ENCODE results near the gene FGL2.
"Not testable (repeated sequence)": the region's sequence is repeated elsewhere in the genome, so short reads cannot be mapped to it uniquely, and the experiment has no call there.

FGL2 gene

DNA sequence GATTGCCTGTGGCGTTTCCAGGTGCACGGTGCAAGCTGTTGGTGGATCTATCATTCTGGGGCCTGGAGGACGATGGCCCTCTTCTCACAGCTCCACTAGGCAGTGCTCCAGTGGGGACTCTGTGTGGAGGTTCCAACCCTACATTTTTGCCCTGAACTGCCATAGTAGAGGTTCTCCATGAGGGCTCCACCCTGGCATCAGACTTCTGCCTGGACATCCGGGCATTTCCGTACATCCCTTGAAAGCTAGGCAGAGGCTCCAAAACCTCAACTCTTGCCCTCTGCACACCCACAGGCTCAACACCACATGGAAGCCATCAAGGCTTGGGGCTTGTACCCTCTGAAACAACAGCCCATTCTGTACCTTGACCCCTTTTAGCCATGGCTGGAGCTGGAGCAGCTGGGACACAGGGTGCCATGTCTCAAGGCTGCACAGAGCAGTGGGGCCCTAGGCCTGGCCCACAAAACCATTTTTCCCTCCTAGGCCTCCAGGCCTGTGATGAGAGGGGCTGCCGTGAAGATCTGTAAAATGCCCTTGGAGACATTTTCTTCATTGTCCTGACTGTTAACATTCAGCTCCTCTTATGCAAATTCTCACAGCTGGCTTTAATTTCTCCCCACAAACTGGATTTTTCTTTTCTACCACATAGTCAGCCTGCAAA, 10.0 kb upstream of the FGL2 start:
- DNase-seq, result no peak

- no peak for DNase-seq
These were observed 8.8 kb upstream of the FGL2 start for GRCh38 chr7:77208416-77208815.

DNA sequence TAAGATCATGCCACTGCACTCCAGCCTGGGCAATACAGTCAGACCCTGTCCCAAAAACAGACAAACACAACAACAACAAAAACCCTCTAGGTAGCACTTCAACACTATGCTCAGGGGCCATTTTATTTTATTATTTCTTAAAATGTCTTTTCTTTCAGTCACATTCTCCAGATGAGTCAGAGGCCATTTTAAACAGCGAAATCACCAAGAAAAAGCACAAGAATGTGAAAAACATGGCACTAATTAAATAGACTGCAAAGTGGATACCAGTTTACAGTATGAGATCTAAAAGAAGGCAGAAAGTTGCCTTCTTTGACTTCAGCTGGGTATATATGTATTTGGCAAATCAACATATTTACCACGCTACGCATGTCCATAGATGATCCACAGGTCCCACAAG, 6.1 kb upstream of the FGL2 start:
- no peak for DNase-seq

DNA sequence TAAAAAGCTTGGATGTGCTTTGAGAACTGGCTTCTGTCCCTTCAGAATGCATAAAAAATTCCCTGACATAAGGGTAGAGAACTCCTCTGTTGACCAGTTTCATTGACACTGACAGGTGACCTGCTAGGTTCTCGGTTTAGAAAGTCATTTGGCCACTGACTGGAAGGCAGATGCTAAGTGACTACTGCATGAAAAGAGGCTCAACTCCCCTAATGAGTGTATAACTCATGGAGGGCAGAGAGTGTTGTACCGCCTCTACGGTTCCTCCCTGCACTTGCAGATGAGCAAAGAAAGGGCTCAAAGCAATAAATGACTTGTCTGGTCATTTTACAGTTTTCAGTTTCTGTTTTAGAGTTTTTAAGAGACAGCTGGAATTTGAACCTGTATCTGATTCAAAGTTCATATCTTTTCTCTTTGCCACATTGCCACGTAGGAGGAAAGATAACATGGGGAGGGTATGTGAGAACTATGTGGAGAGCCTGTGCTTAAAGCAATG, 2.9 kb upstream of the FGL2 start:
- DNase-seq, result no peak

DNA sequence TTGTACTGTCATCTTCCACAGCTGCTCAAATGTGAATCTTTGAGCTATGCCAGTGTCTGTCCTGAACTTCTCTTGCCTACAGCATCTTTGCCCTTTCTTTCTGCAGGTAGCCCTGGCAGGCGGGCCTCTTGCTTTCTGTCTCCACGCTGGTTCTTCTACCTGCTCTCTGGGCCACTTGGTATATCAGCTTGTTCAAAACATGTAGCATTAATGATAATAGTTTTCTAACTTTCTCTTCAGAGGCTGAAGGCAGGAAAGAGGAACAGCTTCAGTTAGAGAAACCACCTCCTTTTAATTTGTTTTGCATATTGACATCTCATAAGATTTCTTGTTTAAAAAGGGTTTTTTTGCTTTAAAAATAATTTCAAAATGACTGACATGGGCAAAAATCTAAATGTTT, 923 bp upstream of the FGL2 start:
- DNase-seq, result no peak

GRCh38 chr7:77197141-77197540, 2.5 kb downstream of the FGL2 start:
- no peak for DNase-seq

- DNase-seq, result no peak
These were observed 10.7 kb downstream of the FGL2 start for GRCh38 chr7:77188731-77189437.

DNA sequence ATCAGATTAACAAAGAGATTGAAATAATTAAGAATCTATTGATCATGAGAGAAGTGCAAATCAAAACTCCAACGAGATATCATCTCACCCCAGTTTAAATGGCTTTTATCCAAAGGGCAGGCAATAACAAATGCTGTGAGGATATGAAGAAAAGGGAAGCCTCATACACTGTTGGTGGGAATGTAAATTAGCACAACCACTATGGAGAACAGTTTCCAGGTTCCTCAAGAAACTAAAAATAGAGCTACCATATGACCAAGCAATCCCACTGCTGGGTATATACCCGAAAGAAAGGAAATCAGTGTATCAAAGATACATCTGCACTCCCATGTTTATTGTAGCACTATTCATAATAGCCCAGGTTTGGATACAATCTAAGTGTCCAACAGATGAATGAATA, 13.8 kb downstream of the FGL2 start:
- no peak for DNase-seq

- no peak for DNase-seq
These were observed 14.6 kb downstream of the FGL2 start for GRCh38 chr7:77184990-77185389.

DNA sequence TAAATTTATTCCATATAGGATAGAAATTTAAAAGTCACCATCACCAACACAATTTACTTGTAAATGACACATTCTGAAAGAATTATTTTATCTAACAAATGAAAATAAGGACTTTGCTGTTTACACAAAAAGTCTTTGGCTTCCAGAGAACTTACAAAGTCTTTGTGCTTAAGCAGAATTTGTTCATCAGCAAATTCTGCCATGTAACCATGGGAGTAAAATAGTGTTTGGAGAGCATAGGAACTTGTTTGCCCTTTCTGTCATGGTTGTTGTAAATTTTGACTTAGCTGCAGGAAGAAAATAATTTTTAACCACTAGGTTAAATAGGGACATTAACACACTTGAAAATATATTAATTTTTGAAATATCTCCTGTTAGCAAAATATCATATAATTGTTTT, 15.2 kb downstream of the FGL2 start:
- DNase-seq, result no peak

DNA sequence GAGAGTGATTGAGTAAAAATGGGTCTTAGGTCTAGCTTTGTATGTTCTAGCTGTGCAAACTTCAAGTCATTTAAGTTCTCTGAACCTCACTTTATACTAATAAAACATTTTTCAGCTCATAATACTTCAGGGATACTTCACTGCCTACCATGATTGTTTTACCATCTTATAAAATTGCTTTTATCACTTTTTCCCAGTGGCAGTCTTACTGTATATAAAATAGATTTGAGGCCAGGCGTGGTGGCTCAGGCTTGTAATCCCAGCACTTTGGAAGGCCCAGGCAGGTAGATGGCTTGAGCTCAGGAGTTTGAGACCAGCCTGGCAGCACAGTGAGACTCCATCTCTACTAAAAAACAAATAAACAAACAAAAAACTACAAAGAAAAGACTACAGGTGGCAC, 17.4 kb downstream of the FGL2 start:
- no peak for DNase-seq

- DNase-seq, result no peak
These were observed 17.9 kb downstream of the FGL2 start for GRCh38 chr7:77181734-77182133.

- DNase-seq, result no peak
These were observed 18.5 kb downstream of the FGL2 start for GRCh38 chr7:77181015-77181595.

DNA sequence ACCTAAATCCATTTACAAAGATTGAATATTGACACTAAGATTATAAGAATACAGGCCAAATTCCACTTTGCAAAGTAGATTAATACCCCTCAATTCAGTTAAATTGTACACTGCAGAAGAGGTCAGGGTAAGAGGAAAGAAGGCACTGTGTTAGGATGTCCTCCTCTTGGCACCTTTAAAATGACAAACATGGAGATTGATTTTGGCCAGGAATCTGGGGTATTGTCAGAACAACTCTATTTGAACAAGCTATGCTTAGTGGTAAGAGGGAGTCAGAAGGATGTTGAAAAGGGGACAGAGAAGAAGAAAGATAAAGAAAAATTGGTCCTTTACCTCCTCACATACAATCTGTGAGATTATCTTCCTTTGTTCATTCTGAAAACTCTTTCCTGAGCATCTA, 21.6 kb downstream of the FGL2 start:
- not testable (repeated sequence) for DNase-seq

DNA sequence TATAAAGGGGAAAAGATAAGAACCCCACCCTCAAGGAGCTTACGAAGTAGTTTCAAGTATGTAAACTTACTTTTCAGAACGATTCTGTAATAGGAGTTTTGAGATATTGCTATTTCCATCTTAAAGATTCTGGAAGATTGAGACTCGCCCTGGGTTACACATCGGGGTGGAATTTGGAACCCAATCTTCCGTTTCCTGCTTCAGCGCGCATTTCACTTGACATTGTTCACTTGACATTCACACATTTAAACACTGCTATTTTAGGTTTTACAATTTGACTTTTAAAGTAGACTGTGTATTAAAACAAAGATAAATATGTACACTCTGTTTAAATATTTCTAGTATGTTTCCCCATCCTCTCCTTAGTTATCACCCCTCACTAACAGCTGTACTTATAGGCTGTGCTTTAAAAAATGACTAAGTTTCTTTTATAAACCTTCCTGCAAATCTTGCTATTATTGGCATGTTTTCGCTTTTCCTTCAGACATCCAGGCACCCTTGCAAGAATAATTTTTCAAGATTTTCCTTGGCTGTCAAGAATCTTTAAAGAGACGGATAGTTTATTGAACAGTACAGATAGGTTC, 22.2 kb downstream of the FGL2 start:
- not testable (repeated sequence) for DNase-seq

- not testable (repeated sequence) for DNase-seq
These were observed 24.3 kb downstream of the FGL2 start for GRCh38 chr7:77175274-77175800.

DNA sequence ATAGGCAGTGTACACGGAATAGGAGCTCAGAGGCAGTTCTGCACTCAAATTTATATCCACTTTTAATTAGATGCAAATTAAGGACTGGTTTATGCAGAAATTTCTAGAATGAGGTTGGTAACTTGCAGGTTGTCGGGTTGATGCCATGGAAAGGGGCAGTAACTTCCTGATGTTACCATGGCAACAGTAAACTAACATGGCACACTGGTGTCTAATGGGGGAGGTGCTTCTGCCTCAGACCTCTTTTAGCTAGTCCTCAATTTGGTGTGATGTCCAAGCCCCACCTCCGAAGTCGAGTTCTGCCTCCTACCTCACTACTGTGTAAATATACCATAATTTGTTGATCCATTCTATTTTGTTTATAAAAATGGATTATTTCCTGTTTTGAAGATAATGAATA, 25.2 kb downstream of the FGL2 start:
- not testable (repeated sequence) for DNase-seq

DNA sequence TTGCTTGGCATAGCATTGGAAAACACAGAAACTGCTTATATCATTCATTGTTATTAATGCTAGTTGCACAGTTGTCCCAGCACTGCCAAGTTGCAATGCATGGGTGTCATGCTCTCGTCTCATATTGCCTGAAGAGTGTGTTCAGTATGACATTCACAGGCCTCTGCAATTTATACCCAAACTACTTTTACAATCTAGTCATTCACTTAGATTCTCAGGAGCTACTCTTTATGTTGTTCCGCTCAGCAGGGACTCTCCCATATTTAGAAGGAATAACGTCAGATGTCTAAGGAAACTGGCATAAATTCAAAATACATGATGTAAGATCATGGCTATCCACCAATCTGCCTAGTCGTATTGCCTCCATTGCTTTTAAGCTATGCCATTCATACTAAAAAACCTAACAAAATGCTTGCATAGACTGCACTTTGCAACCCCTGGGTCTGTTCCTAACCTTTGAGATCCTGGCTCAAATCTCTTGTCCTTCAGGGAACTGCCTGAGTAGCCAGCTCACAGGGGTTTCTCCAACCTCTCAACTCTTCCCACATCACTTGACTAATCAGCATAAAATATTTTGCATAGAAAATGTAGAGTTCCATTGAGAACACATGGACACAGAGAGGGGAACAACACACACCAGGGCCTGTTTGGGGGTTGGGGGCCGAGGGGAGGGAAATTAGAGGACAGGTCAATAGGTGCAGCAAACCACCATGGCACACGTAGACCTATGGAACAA, 27.0 kb downstream of the FGL2 start:
- not testable (repeated sequence) for DNase-seq

- DNase-seq, result not testable (repeated sequence)
These were observed 28.5 kb downstream of the FGL2 start for GRCh38 chr7:77171073-77171472.

DNA sequence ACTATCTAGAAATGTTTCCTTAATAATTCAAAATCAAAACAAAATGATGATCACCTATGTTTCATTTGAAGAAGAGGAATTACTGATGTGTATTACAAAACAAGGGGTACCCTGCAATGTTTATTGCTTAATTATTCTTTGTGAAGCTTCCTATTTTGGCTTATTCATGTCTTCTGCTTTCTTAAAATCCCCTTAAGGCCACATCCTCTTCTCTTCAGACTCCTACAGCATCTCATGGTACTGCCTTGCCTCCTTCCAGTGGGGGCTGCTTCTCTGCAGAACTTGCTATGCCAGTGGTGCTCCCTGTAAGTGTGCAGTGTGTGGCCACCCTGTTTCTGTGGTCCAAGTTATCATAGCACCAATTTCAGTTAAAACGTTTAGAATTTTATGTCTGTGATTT, 42.2 kb downstream of the FGL2 start:
- no peak for DNase-seq

- not testable (repeated sequence) for DNase-seq
These were observed 42.6 kb downstream of the FGL2 start for GRCh38 chr7:77157034-77157433.

DNA sequence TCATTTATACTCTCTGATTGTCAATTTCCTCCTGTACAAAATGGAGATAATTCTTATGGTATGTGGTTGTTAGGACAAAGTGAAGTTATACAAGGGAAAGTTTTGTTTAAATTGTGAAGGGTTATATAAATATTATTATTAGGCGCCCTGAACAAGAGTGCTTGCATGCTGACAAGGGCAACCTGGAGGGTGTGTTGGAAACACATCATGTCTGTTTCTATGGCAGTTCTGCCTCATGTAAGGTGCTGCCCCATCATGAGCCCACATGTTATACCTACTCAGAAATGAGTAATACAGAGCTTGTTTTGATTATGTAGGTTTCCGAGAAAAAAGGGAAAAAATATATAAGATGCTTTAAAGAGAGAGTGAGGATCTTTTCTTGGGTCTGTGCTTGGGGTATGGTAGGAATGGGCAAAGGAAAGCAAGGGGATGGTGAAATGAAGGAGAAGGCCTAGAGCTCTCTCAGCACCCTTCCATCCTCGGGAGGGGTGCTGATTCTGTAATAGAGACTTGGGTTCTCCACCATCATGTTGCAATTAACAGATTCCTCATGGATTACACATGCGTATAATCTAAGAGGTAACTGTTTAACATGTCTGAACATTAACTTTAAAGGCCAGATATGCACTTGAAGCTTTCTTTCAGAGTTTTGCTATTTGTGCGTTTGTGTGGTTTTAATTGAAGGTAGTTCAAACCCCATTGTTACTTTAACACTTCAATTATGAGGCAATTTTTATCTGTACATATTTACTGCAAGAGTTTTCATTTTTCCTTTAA, 43.8 kb downstream of the FGL2 start:
- DNase-seq, result not testable (repeated sequence)

All from NCI-H2029 treated with DMSO at 0.1 percent for 48 hours (cell line).